HG02610 (cell line): ENCODE measurements around the gene SLC6A19.
"Not testable (repeated sequence)": the region's sequence is repeated elsewhere in the genome, so short reads cannot be mapped to it uniquely, and the experiment has no call there.

Source experiments
- ATAC-seq: cut with Tn5 transposase; IDR thresholded peaks from one replicate; pipeline ENCODE4 v1.9.1; 2021; ENCODE audit warnings: mild to moderate bottlenecking, moderate library complexity; ENCODE audit not compliant: unreplicated experiment

Gene SLC6A19

DNA sequence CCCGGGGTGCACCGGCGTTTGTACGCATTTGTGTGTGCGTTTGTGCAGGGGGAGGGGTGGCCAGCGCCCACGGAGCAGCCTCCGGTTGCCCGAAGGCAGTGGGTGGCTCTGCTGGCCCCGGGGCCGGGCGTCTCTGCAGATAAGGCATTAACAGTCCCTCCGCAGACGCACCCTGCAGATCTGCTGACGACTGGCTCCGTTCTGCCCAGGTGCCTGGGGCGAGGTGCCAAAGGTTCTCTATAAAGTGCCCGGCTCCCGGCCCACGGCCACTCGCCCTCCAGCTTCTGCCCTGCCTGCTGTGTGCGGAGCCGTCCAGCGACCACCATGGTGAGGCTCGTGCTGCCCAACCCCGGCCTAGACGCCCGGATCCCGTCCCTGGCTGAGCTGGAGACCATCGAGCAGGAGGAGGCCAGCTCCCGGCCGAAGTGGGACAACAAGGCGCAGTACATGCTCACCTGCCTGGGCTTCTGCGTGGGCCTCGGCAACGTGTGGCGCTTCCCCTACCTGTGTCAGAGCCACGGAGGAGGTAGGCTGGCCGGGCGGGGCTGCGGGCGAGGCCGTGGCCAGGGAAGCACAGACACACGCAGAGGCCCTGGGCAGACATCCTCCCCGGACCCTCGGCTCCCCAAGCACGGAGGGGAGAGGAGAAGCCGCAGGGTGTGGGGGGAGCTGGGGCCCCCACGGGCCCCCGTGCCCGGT, at the start of gene SLC6A19:
Gene SLC6A19, plus strand, starts transcription at position 269 of the 699 bp plus-strand sequence. Its CDS starts 56 bp downstream, at position 325.
- no peak for ATAC-seq

GRCh38 chr5:1152156-1152555, 49.2 kb upstream of the SLC6A19 start:
- ATAC-seq = no peak

DNA sequence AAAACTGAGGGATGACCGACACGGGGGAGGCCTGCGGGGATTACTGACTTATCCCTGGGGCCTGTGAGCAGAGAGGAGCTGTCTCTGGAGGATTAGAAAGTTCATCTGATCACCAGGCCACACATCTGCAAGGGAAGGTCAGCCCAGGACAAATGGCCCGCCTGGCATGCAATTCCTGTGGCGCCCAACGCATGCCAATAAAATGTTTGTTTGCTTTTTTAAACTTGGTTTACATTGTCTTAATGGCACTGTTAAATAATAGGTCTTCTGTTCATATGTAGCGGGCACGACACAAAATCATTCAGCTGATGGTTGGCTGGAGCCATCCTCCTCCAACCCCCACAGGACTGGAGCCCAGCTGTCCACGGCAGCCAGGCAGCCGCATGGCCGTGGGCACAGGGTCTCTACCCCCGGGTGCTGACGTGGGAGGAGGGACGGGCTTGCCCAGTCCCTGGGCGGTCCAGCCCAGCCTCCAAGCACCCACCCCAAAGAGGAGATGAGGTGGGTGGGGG, 48.6 kb upstream of the SLC6A19 start:
- ATAC-seq = no peak

GRCh38 chr5:1153428-1153827, 48.0 kb upstream of the SLC6A19 start:
- ATAC-seq = no peak

- no peak for ATAC-seq
These were observed 46.0 kb upstream of the SLC6A19 start for GRCh38 chr5:1155191-1156032.

DNA sequence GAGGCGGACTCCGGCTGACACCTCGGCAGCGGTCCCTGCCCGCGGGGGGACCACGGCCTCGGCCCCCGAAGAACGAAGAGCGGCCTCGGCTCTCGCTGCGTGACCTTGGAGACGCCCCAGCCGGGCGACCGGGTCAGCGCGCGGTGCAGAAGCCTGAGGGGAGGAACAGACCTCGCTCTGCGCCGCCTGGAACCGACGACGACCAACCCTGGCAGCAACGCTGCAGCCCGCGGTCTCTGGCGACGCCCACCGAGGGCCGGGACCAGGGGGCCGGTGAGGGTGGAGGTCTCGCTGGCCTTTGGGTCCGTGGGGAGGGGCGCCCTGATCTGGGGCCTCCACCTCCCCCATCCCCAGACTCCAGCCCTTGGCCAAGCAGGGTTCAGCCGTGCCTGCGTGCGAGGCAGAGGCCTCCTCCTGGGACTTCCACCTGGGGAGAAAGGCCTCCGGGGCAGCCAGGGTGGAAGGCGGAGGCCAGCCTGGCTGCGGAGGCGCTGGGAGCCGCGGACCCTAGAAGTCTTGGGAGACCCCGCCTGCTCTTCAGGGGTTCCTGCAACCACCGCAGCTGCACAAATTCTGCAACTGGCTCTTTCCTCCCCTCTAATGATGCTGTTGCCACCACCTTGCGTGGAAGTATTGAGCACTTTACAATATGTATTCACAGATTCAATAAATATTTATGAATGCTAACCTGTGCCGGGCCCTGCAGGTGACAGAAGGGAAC, 45.2 kb upstream of the SLC6A19 start:
- ATAC-seq = no peak

- no peak for ATAC-seq
These were observed 44.5 kb upstream of the SLC6A19 start for GRCh38 chr5:1156754-1157460.

DNA sequence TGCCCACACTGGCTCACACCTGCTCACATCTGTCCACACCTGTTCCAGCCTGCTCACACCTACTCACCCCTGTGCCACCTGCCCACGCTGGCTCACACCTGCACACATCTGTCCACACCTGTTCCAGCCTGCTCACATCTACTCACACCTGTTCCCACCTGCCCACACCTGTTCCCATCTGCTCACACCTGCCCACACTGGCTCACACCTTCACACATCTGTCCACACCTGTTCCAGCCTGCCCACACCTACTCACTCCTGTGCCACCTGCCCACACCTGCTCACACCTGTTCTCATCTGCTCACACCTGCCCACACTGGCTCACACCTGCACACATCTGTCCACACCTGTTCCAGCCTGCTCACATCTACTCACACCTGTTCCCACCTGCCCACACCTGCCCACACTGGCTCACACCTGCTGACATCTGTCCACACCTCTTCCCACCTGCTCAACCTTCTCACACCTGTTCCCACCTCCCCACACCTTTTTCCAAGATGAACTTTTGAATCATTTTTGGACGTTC, 43.9 kb upstream of the SLC6A19 start:
- ATAC-seq = not testable (repeated sequence)

DNA sequence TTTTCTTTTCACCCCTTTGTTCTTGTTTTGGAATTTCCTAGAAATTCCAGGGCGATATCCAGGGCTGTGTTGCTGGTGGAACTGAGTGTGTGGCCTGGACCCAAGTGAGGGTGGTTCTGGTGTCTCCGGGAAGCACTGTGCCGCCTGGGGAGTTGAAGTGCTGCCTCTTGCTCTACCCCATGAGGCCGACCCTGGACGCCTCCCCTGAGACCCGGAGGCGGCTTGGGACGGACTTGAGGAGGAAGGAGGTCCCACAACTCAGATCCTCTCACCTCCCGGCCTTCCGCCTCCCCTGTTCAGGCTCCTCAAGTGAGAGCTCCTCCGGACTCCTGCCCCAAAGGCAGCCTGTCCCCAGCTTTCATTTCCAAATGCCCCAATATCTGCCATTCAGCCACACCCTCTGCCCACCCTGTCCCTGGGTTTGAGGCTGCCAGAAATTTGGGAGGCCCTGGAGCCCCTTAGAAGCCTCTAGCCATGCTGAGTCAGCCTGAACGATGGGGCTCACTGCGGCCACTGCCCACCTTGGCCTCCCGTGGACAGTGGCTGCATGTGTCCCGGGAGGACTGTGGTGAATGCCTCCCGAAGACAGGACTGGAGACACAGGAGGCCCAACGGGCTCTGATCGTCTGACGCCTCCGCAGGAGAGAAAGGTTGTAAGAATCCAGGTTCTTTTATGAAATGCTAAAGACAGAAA, 42.6 kb upstream of the SLC6A19 start:
- ATAC-seq = no peak

- ATAC-seq = no peak
These were observed 42.1 kb upstream of the SLC6A19 start for GRCh38 chr5:1159341-1159675.

- no peak for ATAC-seq
These were observed 41.5 kb upstream of the SLC6A19 start for GRCh38 chr5:1159774-1160406.

DNA sequence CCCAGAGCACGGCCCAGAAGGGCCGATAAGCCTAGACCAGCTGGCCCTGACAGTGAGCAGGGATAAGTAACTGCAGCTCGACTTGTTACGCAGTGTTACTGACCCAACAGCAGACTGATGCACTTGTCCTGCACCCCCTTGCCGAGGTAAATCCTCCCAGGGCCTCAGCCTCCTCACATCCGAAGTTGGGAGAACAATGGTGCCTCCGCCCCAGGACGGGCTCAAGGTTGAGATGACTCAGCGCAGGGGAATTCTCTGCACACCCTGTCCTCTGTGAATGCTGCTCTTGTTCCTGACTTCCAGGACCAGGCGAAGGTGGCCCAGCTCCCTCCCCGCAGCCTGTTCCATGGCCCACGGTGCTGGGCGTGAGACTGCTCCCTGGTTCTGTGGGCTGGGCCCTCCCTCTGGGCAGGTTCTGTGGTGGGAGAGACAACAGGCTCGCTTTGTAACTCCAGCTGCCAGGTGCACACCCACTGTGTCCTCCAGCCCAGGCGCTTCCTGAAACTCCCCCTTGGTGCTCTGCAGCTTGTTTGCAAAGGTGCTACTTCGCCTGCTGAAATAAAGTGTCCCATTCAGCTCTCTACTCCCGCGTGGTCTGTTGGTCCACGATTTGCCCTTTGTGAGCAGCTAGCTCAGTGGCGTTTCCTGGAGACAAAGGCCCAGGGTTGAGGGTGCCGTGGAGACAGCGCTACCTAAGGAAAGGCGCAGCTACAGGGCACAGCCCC, 40.1 kb upstream of the SLC6A19 start:
- no peak for ATAC-seq

DNA sequence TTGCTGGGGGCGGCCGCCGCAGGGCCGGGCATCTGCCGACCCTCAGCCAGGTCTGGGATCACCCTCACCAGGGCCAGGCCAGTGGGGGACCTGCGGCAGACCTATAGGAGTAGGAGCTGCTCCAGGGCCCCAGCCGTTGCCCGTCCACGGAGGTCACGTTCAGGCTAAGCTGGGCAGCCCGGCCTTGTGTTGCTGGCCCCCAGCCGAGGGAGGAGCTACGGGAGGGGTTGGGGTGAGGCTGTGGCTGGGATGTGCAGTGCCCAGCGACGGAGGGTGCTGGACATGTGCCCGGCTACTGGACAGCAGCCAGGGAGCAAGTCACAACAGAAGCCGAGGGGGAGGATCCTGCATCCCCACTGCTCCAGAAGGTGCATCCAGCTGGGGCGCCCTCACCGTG, 39.6 kb upstream of the SLC6A19 start:
- ATAC-seq = no peak

DNA sequence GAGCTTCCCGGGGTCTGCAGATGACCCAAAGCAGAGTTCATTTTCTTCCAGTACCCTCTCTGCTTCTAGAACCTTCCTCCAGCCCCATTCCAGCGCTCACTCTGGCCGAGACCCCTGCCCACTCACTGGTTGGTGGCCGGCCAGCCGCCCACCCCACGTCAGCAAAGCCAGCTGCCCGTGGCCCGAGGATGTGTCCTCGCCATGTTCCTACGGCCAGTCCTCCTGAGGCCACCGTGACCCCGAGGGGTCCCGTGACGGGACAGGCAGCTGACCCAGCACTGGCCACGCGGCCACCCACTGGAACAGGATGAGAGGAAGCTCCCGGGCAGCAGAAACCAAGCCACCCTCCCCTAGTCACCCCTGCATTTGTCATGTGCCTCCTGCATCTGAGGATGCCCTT, 39.1 kb upstream of the SLC6A19 start:
- ATAC-seq = no peak

GRCh38 chr5:1162751-1163150, 38.6 kb upstream of the SLC6A19 start:
- ATAC-seq = no peak

DNA sequence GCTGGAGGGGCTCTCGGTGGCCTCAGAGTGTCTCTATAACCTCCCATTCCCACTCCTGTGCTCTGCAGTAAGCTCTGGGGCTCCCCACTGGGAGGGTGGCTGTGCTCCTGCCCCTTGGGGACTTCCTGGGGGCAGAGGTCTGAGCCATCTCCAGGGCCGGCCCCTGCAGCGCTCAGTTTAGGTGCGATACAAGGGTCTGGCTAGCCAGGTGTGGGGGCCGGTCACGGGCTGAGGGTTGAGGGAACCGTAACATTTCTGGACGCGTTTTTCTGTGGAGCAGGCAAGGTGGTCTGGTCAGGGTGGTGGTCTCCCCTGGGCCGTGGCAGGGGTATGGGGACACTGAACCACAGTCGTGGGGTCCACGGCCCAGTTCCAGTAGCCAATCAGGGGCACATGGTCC, 38.0 kb upstream of the SLC6A19 start:
- ATAC-seq = no peak

DNA sequence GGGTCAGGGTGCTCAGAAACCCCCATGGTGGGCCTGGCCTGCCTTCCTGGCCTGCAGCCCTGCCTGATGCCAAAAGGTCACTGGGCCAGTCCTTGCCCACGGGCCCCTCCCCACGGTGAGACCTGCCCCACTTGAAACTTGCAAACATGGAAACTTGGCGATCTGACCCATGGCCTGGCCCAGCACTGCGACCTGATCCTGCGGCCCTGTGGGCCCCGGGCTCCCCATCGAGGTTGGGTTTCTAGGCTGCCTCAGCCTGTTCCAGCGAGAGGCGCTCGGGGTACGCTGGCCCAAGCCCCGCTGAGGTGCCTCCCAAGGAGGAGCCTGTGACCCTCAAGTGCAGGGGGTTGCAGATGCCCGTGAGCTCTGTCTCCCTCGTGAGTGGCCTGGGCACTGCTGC, 37.5 kb upstream of the SLC6A19 start:
- no peak for ATAC-seq

DNA sequence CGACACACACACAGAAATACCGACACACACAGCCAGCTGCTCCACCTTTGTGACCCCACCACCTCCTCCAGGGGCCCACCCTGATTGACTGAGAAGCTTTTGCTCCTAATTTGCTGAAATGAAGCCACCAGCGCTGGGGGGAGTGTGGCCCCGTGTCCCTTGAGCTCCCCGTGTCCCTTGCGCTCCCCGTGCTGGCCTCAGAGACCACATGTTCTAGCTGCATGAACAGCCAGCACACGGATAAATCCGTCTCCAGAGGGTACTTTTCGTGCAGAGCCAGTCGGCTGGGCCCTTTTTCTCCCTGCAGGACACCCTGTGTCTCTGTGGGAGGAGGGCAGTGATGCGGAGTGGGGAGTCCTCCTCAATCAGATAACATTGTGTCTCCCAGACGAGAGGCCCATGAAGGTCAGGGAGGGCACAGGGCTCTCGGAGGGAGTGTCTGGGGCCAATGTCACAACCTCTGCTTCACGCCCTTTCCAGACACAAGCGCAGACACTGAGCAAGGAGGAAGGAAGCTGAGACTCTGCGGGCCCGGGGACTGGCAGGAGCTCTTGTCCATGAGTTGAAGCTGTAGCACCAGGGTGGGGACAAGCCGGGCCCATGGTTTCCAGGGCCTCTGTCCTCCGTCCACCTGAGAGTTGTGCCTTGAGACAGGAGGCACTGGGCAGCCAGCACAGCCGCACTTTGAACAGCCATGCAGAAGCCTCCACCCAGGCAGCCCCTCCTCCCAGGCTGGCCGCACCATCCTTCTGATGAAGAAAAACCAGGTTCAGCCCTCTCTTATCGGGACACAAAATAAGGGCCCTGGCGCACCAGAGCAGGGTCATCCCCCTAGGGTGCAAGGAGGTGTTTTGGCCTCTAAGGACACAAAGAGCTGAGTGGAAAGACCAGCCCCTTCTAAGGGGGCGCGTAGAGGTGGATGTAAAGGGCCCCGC, 36.4 kb upstream of the SLC6A19 start:
- no peak for ATAC-seq
